ENCODE results near the gene SIGMAR1. TPM values are rescaled to one million over a fixed set of nuclear protein-coding genes. Genes with fewer than 3 reads are reported as not detected.

Gene SIGMAR1
- polyA plus RNA-seq, 1 donor from 2014 or later, result 52.5 TPM

- Histone ChIP-seq H3K79me2 (replicated peaks; ENCODE audit: insufficient read depth, low read length) (no peaks in the 10 kb centered on the region), H3K9ac (ENCODE audit: low read length) (no peak overlapping the region), H3K27me3 (ENCODE audit: insufficient read depth, low read depth, low read length) (no peaks in the 10 kb centered on the region), H3K9me3 (ENCODE audit: low read length) (no peaks in the 10 kb centered on the region), H3K4me3 (ENCODE audit: low read length) (no peak overlapping the region), H3K4me2 (ENCODE audit: low read length) (no peak overlapping the region), H4K20me1 (ENCODE audit: insufficient read depth) (no peaks in the 10 kb centered on the region), H2AFZ (ENCODE audit: low read depth, low read length) (no peak overlapping the region), H3F3A (ENCODE audit: insufficient read depth, low read length, poor library complexity, severe bottlenecking) (no peaks in the 10 kb centered on the region), H3K36me3 (ENCODE audit: insufficient read depth, low read length) (no peaks in the 10 kb centered on the region), H3K9me2 (ENCODE audit: insufficient read depth, low read length) (no peaks in the 10 kb centered on the region), H3K27ac (ENCODE audit: low read length) (no peak overlapping the region)
- no peak for TF ChIP-seq SMC3 (conservative IDR thresholded peaks at IDR 0.05; ENCODE audit: poor library complexity)
- no peak for TF ChIP-seq POLR2AphosphoS5 (IDR thresholded peaks at IDR 0.05)
- no peak for TF ChIP-seq REST (IDR thresholded peaks at IDR 0.05; ENCODE audit: borderline replicate concordance)
- TF ChIP-seq TAF1 (IDR thresholded peaks at IDR 0.05; ENCODE audit: low read depth), result no peak
- no peak for TF ChIP-seq EZH2 (IDR thresholded peaks at IDR 0.05; ENCODE audit: borderline replicate concordance, insufficient read depth, low read length, poor library complexity, severe bottlenecking)
- no peak for TF ChIP-seq EP300 (conservative IDR thresholded peaks at IDR 0.05; ENCODE audit: poor library complexity, severe bottlenecking)
- no peak for TF ChIP-seq RAD21 (conservative IDR thresholded peaks at IDR 0.05)
- TF ChIP-seq CTCF (IDR thresholded peaks at IDR 0.05; ENCODE audit: poor library complexity, severe bottlenecking), result no peak
- TF ChIP-seq MXI1 (conservative IDR thresholded peaks at IDR 0.05; ENCODE audit: poor library complexity, severe bottlenecking), result no peak
Measured at GRCh38 chr9:34654323-34655051, 16.9 kb upstream of the SIGMAR1 start.

- Histone ChIP-seq H3K9me2 (ENCODE audit: insufficient read depth, low read length) (no peaks in the 10 kb centered on the region), H2AFZ (ENCODE audit: low read depth, low read length) (no peak overlapping the region), H3K4me3 (ENCODE audit: low read length) (peak overlapping the region; percentile 53), H4K20me1 (ENCODE audit: insufficient read depth) (no peaks in the 10 kb centered on the region), H3K4me2 (ENCODE audit: low read length) (no peak overlapping the region), H3K27ac (ENCODE audit: low read length) (peak overlapping the region; percentile 70), H3F3A (ENCODE audit: insufficient read depth, low read length, poor library complexity, severe bottlenecking) (no peaks in the 10 kb centered on the region), H3K79me2 (replicated peaks; ENCODE audit: insufficient read depth, low read length) (no peaks in the 10 kb centered on the region), H3K9ac (ENCODE audit: low read length) (peak overlapping the region; percentile 46), H3K36me3 (ENCODE audit: insufficient read depth, low read length) (no peaks in the 10 kb centered on the region), H3K27me3 (ENCODE audit: insufficient read depth, low read depth, low read length) (no peaks in the 10 kb centered on the region), H3K9me3 (ENCODE audit: low read length) (no peaks in the 10 kb centered on the region)
- TF ChIP-seq TAF1 (IDR thresholded peaks at IDR 0.05; ENCODE audit: low read depth), result no peak
- TF ChIP-seq REST (IDR thresholded peaks at IDR 0.05; ENCODE audit: borderline replicate concordance), result no peak
- no peak for TF ChIP-seq CTCF (IDR thresholded peaks at IDR 0.05; ENCODE audit: poor library complexity, severe bottlenecking)
- no peak for TF ChIP-seq RAD21 (conservative IDR thresholded peaks at IDR 0.05)
- TF ChIP-seq MXI1 (conservative IDR thresholded peaks at IDR 0.05; ENCODE audit: poor library complexity, severe bottlenecking), result no peak
- no peak for TF ChIP-seq EZH2 (IDR thresholded peaks at IDR 0.05; ENCODE audit: borderline replicate concordance, insufficient read depth, low read length, poor library complexity, severe bottlenecking)
- TF ChIP-seq SMC3 (conservative IDR thresholded peaks at IDR 0.05; ENCODE audit: poor library complexity), result no peak
- no peak for TF ChIP-seq EP300 (conservative IDR thresholded peaks at IDR 0.05; ENCODE audit: poor library complexity, severe bottlenecking)
- TF ChIP-seq POLR2AphosphoS5 (IDR thresholded peaks at IDR 0.05), result no peak
Measured at GRCh38 chr9:34653151-34654072, 15.8 kb upstream of the SIGMAR1 start.
